ENCODE data around the gene ARHGEF19. TPM values are rescaled to one million over a fixed set of nuclear protein-coding genes. Genes with fewer than 3 reads are reported as not detected.
"Not testable (repeated sequence)": the region's sequence is repeated elsewhere in the genome, so short reads cannot be mapped to it uniquely, and the experiment has no call there.

ARHGEF19 gene
- total RNA-seq, 1 donor from 2014 or later, result 4.6 TPM

DNA sequence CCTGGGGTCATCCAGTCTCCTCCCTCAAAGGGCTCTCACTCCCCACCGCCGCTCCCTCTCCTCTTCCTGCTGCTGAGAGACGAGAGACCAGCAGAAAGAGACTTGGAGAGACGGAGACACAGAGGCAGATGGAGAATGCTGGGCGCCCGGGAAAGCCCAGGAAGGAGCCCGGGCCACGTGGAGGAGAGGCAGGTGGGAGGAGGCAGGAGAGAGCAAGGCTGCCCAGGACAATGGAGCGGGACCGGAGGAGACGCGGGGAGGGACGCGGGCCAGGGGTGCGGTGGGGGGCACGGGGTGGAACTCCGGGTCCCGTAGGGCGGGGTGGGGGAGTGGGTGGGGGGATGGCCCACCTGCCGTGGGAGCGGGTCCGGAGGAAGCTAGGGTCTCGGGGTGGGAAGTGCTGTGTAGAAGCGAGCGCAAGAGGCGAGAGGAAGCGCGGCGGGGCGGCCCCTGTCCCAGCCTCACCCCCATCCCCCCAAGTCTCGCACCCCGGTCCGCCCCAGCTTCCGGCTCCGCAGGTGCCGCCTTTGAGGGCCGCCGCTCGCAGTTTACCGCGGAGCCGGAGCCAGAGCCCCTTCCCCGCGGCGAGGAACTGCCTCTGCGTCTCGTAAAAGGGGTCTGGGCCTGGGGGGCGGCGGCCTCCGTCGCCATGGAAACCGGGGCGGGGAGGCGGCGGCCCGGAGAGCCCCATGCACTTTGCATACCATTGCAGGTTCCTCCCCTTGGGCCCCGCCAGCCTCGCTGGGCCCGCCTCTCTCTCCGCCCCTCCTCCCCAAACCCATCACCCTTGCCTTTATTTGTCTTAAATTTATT, 44.9 kb downstream of the ARHGEF19 start:
- DNase-seq (ENCODE audit: low read depth in 2 of 2), result no peak

DNA sequence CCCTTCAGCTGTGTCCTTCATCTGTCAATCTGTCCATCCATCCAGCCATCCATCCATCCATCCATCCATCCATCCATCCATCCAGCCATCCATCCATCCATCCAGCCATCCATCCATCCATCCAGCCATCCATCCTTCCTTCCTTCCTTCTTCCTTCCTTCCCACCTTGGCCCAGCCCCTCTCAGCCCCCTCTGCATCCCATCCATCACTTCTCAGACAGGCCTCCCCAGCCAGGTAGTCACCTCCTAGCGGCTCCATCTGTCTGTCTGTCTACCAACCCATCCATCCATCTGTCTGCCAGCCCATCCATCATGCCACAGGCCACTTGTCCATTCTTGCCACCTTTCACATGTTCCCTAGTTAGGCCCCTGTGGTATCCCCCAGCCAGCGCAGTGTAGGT, 46.3 kb downstream of the ARHGEF19 start:
- no peak for DNase-seq (ENCODE audit: low read depth in 2 of 2)

DNA sequence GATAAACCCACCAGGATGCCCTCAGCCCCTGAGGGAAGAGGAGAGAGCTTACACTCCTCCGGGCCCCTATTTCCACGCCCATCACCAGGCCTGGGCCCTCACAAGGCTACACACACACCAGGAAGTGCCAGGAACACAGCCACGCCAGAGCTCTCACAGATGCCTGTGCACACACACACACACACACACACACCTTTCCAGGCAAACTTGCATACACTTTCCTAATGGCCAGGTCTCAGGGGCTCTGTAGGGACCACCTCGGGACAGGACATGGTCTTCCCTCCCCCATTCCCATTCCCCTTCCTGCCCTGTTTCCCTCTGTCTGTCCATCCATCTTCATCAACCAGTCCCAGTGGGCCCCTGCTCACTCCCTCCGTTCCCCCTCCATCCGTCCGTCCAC, 46.9 kb downstream of the ARHGEF19 start:
- DNase-seq (ENCODE audit: low read depth in 2 of 2), result no peak

DNA sequence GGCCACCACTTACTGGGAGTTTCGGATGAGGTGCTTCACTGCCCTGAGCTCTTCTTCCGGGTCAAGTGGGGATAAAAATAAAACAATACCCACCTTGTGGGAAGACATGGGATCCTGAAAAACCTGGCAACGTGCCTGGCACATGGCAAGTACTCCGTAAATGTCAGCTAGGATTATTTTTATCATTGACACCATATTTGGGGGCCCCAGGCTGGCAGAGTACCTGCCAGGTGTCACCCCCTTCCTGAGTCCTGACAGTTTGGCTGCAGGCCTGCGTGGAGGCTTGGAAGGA, 47.4 kb downstream of the ARHGEF19 start:
- DNase-seq (ENCODE audit: low read depth in 2 of 2), result no peak

DNA sequence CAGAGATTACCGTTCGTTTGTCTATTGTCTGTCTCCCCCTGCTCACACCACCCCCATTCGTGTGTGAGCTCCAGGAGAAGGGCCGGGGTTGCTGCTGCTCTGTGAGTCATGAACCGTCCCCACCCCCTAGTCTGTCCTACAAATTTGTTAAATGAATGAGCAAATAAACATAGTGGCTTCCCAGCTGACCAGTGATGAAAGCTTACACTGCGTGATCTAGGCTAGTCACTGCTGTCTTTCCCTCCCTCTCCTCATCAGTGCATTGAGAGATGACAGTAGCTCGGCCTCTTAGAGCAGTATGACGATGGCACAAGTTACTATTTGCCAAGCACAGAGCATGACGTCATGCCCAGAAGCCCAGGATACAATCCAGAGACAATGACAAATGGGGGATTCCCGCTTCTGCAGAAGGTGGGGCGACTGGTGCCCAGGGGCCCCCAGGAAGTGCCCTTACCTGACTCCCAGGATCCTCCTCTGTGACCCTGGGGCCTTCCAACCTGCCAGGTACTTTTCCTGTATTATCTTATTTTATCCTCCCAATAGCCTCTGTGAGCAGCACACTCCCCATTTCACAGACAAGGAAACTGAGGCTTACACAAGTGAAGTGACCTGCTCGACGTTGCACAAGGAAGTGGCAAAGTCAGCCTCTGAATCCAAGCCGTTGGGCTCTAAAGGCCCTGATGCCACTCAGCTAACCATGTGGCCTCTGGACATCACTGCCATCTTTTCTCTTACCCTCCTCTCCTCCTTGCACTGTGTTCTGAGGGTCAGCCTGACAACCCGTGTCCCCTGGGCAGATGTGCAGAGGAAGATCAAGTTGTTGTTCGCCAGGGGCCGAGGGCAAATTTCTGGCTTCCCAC, 48.0 kb downstream of the ARHGEF19 start:
- DNase-seq (ENCODE audit: low read depth in 2 of 2), result peak; percentile 89 to 96

DNA sequence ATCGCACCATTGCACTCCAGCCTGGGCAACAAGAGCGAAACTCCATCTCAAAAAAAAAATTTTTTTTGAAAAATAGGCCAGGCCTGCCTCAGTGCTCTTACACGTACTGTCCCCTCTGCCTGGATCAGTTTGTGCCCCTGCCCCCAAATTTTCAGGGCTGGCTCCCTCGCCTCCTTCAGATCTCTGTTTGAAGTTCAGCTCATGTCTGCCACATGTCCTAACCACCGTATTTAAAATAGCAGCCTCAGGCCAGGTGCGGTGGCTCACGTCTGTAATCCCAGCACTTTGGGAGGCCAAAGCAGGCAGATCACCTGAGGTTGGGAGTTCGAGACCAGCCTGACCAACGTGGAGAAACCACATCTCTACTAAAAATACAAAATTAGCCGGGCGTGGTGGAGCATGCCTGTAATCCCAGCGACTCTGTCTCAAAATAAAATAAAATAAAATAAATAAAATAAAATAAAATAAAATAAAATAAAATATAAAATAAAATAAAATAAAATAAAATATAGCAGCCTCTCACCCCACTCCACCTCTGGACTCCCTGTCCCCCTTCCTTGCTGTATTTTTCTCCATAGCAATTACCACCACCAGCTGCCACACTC, 48.7 kb downstream of the ARHGEF19 start:
- not testable (repeated sequence) for DNase-seq (ENCODE audit: low read depth in 2 of 2)

DNA sequence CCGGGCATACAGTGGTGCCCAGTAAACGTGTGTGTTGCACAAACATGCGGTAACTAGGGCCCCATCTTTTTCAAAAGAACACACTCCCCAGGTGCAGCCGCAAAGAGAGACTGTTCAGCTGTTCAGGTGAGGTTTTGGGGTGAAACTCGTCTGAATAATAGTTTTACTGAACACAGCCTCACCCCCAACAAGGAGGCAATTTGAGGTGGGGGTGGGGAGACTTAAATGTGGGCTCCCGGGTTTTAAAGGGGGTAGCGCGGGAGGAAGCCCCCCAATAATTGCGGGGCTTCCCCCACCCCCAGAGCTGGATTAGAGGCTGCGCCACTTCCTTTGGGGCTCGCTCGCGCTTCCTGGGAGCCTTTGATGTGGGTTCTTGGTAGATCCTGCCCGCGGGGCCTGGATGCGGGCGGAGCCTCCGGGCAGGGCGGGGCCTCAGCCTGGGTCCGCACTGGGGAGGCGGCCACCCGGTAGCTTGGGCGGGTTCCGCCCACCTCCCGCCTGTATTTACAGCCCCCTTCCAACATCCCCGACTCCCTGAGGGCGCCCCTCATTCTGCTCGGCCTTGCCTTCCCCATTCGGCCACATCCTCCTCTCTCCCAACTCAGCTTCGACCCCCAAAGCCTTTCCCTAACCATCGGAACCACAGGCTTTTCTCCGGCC, 50.2 kb downstream of the ARHGEF19 start:
- no peak for DNase-seq (ENCODE audit: low read depth in 2 of 2)

DNA sequence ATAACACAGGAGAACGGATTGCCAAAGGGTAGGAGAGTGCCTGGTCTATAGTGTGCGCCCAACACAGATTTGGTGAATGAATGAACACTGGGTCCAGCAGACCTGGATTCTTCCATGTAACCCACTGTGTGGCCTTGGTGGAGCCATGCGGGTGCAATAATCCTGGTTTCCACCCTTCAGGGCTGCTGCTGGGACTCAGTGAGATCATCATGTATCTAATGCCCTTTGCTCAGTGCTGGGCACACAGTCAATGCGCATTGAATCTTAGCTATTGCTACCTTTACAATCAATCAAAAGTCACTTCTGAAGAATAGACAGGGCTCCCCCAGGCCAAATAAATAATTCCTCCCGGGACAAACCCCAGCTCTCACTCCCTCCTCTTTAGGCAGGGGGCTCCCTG, 50.7 kb downstream of the ARHGEF19 start:
- no peak for DNase-seq (ENCODE audit: low read depth in 2 of 2)

DNA sequence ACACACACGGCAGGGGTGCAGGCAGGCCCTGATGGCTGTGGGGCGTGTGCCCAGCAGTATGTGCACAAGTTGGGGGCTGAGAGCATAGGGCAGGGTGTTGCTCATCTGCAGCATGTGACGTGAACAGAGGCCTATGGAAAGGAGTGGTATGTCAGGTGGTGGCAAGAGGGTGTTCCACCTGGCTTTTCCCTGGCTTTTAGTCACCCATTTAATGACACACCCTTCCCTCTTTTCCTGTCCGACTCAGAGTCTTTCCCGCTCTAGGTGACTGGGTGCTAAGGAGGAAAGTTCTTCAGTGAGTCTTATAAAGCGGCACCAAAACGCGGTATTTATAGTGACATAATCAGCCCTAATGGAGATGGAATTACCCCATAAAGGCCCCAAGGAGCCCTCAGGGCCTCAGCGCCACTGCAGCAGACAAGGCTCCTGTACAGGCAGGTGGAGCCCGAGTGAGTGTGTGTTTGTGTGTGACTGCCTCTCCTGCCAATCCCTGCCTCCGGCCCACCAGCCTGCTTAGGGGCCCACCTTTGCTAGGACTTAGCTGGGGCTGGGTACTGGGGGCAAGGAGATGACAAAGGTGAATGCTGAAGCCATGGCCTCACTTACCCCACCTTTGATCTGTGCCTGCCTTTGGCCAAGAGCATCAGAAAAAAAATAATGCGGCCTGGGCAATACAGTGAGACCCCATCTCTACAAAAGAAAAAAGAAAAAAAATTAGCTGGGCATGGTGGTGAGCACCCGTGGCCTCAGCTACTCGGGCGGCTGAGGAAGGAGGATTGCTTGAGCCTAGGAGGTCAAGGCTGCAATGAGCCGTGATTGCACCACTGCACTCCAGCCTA, 53.2 kb downstream of the ARHGEF19 start:
- no peak for DNase-seq (ENCODE audit: low read depth in 2 of 2)

DNA sequence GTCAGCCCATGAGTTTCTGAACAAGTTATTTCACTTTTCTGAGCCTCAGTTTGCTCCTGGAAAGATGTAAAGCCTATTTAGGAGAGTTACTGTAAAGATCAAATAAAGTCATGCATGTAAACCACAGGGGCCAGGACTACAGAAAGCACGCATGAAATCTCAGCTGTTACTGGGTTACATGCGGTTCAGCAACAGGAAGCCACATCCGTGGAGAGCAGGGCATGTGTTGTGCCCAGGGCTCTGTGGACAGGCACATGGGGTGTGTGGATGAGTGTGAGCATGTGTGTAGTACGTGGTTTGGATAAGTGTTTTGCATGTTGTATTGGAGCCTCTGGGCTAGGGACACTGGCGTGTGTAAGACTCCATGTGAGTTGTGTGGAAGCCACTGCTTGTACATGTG, 54.4 kb downstream of the ARHGEF19 start:
- DNase-seq (ENCODE audit: low read depth in 2 of 2), result no peak

DNA sequence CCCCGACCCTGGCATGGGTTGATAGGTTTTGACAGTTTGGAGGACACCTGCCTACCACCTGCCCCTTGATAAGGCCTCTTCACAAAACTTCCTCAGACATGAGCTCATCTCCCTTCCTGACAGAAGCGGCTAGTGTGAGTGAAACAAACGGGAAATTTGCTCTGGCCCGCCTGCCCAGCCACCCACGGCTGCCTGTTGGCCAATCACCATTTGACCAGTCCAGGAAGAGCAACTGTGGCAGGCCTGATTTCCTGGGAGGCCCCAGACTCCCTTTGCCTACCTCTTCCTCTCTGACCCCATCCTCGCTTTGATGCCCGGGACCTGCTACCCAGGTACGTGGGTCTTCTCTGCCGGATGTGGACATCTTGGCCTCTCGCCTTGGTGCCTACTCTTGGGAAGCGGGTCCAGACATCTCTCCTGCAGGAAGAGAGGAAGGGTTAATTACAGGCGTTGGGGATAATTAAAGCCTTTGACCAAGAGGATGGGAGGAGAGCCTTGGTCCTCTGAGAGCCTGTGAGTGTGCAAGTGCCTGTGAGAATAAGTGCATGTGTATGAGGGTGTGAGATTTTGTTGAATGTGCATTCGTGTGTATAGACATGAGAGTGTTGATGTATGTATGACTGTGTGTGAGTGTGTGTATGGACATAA, 55.5 kb downstream of the ARHGEF19 start:
- DNase-seq (ENCODE audit: low read depth in 2 of 2), result peak; percentile 67 to 75

DNA sequence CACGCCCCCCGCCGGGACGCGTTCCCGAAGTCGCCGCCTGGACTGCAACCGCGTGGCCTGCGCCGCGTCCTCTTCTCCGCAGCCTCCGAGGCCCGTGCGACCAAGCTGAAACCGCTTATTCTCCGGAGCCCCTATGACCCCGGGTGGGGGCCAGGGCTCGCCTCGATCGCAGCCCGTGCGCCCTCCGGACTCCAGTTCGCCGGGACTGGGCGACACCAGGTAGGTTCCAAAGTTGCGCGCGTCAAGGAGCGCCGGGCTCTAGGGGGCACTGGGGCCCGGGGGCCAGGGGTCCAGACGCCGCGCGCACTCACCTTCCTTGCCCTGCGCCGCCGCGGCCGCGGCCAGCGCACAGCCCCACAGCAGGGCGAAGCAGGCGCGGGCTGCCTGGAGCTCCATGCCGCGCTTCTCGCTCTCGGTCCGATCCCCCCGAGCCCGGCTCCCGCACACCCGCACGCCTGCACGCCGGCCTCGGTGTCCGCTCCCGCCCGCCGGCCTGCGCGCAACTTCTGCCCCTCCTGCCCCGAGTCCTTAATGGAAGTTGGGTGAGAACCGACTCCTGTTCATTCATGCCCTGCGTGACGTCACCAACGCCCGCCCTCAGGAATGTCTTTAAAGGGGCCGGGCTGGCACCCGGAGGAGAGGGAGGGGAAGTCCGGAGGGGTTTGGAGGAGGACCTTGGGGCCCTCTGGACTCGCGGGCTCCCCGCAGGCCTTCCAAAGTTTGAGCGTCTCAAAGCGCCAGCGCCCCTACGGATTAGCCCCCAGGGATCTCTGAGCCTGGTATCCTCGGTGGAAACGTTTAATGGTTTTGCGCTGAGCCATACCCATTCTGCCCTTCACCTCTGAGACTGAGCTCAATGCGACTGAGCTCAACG, 56.7 kb downstream of the ARHGEF19 start, which contains the start of gene EPHA2:
Gene EPHA2, minus strand, starts transcription at position 533 of the 874 bp plus-strand sequence. Its CDS starts 137 bp downstream, at position 396.
- peak; percentile 85 to 88 for DNase-seq (ENCODE audit: low read depth in 2 of 2)

DNA sequence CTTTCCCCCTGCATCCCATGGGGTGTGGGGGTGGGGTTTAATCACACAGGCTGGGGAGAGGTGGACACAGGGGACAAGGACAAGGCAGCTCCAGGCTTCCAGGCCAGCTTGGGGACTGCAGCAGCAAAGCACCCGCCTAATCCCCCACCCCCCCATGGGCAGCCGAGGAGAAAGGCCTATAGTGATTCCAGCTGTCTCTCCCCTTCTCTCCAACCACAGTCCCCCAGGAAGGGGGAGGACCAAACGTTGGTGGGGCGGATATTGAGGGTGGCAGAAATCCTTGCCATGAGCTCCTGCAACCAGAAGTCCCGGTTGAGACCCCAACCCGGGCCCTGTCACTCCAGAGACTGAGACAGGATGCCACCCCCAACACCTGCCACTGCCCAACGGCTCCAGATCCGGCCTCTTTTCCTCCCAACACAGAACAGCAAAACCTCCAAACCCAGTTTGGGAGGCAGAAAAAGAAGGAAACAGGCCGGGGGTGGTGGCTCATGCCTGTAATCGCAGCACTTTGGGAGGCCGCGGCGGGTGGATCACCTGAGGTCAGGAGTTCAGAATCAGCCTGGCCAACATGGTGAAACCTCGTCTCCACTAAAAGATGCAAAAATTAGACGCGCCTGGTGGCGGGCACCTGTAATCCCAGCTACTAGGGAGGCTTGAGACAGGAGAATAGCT, 58.3 kb downstream of the ARHGEF19 start:
- DNase-seq (ENCODE audit: low read depth in 2 of 2), result no peak

DNA sequence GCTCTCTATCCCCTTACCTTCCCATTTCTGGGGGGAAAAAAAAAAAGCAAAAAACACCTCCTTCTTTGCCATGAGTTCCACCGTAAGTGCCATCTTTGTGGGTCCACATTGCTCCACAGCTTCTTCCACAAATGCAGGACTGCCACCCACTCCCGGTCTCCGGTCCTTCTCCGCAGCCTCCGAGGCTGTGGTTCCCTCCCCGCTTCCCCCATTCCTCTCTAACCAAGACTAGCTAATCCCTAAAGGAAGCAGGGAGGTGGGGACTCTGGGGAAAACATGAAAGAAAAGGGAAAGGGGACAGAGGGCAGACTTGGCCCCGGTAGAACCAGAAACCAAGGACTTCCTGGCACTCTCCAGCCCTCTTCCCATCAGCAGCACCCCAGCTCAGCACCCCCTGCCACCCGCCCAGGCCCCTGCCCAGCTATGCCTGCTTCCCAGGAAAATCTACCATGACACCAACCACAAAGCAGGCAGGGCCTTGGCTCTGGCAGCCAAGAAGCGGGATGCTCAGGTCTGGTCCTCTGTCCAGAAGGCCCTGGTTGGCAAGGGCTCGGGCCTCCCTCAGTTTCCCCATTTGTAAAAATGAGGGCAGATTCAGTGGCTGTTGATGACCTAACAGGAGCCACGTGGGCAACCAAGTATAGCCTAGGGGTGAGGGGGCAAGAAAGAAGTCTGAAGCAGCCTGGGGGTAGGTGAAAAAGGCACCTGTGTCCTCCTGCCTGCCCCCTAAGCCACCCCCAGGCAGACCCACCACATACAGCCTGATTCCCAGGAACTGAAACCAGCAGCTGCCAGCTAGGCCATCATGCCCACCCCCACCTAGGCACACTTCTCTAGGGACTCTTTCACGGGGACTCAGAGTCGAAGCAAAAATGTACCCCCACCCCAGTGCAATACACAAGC, 59.1 kb downstream of the ARHGEF19 start:
- no peak for DNase-seq (ENCODE audit: low read depth in 2 of 2)

DNA sequence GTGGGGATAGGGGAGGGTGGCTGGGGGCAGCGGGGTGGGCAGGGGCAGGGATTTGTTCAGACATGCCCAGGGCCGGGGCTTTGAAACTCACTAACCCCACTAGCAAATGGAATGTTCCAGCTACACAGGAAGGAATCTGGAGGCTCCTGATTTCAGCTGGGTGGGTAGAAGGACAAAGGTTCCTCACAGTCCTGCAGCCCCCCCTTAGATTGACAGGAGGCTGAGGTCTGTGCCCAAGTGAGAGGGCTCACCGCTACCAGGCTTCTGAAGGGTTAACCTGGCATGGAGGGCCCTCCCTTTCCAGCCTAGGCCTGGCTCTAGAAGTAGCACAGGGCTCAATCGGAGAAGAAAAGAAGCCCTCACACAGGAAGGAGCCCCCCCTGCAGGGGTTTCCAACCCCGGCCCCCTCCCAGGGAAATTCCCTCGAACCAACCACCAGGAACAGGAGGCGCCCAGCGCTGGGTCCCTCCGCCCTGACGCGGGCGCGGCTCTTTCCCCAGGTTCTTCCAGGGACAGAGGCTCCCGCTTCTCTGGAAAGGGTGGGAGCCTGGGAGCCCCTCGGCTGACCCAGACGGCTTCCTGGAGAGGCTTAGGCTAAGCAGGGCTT, 59.9 kb downstream of the ARHGEF19 start:
- peak; percentile 63 to 88 for DNase-seq (ENCODE audit: low read depth in 2 of 2)

DNA sequence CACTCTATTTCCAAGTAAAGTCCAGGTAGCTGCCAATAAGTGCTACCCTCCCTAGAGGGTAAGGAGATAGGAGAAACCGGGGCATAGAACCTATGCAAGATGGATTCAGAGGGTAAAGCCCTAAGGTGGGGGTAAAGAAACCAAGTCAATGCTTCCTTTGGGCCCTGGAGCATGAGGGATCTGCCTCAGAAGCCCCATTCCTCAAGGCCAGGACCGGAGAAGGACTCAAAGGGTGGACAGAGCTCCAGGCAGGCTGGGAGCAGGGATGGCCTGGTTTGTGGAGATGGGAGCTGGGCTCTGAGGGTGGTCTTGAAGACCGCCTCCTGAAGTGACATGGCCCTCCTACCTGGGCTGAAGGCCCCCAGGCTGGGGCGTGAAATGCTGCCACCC, 60.5 kb downstream of the ARHGEF19 start:
- no peak for DNase-seq (ENCODE audit: low read depth in 2 of 2)

Data from lung microvascular endothelial cell (primary cell).